ENCODE measurements around the gene SUCNR1.

GRCh38 chr3:151859233-151859673, 14.2 kb upstream of the SUCNR1 start:
- TF ChIP-seq CTCF (conservative IDR thresholded peaks at IDR 0.05 in 1 of 2, IDR thresholded peaks at IDR 0.05 in 1 of 2; ENCODE audit: low read depth in 1 of 2, low read length in 2 of 2): no peak
- no peak for TF ChIP-seq EZH2 (IDR thresholded peaks at IDR 0.05; ENCODE audit: low read length, missing control alignments)

Data from fibroblast of lung (primary cell).